Smooth muscle cell (in vitro differentiated cells): ENCODE results near the gene MYOF. TPM values are rescaled to one million over a fixed set of nuclear protein-coding genes. Genes with fewer than 3 reads are reported as not detected.

Source experiments
- DNase-seq: peaks from one replicate; lab custom pipeline; 2025; ENCODE audit not compliant: unreplicated experiment; lab: John Stamatoyannopoulos, UW
- H2AFZ ChIP-seq: fragments of 200-600 bp; sonication (generic); 2 replicates; pipeline ENCODE4 v1.6.0; 2016; ENCODE audit warnings: antibody characterized with exemption, low read depth, mild to moderate bottlenecking
- H3F3A ChIP-seq: fragments of 200-600 bp; sonication (generic); 2 replicates; pipeline ENCODE4 v1.6.0; 2017; ENCODE audit warnings: antibody characterized with exemption, low read depth
- H3K27ac ChIP-seq: fragments of 200-600 bp; sonication (generic); 2 replicates; pipeline ENCODE4 v1.5.1; 2016; ENCODE audit warnings: low read depth, mild to moderate bottlenecking
- H3K27me3 ChIP-seq: fragments of 200-600 bp; sonication (generic); 2 replicates; pipeline ENCODE4 v1.6.1; 2016; ENCODE audit warnings: low read depth, mild to moderate bottlenecking
- H3K36me3 ChIP-seq: fragments of 200-600 bp; sonication (generic); 2 replicates; pipeline ENCODE4 v1.5.1; 2016; ENCODE audit warnings: low read depth
- H3K4me1 ChIP-seq: fragments of 200-600 bp; sonication (generic); 2 replicates; pipeline ENCODE4 v1.5.1; 2016; ENCODE audit warnings: low read depth
- H3K4me2 ChIP-seq: fragments of 200-600 bp; sonication (generic); 2 replicates; pipeline ENCODE4 v1.6.0; 2016; ENCODE audit warnings: mild to moderate bottlenecking
- H3K4me3 ChIP-seq: fragments of 200-600 bp; sonication (generic); 2 replicates; pipeline ENCODE4 v1.5.1; 2016; ENCODE audit warnings: mild to moderate bottlenecking
- H3K79me2 ChIP-seq: fragments of 200-600 bp; sonication (generic); 2 replicates; pipeline ENCODE4 v1.6.0; 2016; ENCODE audit warnings: low read depth, mild to moderate bottlenecking
- H3K9ac ChIP-seq: fragments of 200-600 bp; sonication (generic); 2 replicates; pipeline ENCODE4 v1.6.0; 2016; ENCODE audit warnings: low read depth
- H3K9me3 ChIP-seq: fragments of 200-600 bp; sonication (generic); replicated peaks from 2 replicates; pipeline ENCODE4 v1.5.1; 2016; ENCODE audit warnings: low read depth
- H4K20me1 ChIP-seq: fragments of 200-600 bp; sonication (generic); 2 replicates; pipeline ENCODE4 v1.6.0; 2016; ENCODE audit warnings: low read depth
- WGBS: methylation state at CpG from one replicate; pipeline ENCODE4 v1.1.7; 2016; ENCODE audit warnings: low lambda C conversion rate; 5-methylcytosine and 5-hydroxymethylcytosine counted together
- polyA plus RNA-seq: library from polyadenylated mRNA; unstranded; fragments of >200 nt; fragmentation: Nextera tagmentation; extraction: Ambion mirVana; gene quantifications from 2 replicates; pipeline ENCODE4 v1.2.1, GENCODE V29; 2016
- total RNA-seq: library from RNA; depleted of rRNA; stranded (reverse); fragments of >200 nt; gene quantifications from 2 replicates; pipeline ENCODE4 v1.2.3, GENCODE V29; 2014
- TF ChIP-seq, protein P1 (sequence below): fragments of 200-600 bp; sonication (generic); IDR thresholded peaks from 2 replicates; pipeline ENCODE4 v1.5.1; 2017; ENCODE audit warnings: borderline replicate concordance, mild to moderate bottlenecking, antibody characterized with exemption; ENCODE audit not compliant: insufficient read depth, poor library complexity, severe bottlenecking

The MYOF gene
- total and polyA plus RNA-seq, 2 experiments from 2014 or later: 29.6 to 99.5 TPM

DNA sequence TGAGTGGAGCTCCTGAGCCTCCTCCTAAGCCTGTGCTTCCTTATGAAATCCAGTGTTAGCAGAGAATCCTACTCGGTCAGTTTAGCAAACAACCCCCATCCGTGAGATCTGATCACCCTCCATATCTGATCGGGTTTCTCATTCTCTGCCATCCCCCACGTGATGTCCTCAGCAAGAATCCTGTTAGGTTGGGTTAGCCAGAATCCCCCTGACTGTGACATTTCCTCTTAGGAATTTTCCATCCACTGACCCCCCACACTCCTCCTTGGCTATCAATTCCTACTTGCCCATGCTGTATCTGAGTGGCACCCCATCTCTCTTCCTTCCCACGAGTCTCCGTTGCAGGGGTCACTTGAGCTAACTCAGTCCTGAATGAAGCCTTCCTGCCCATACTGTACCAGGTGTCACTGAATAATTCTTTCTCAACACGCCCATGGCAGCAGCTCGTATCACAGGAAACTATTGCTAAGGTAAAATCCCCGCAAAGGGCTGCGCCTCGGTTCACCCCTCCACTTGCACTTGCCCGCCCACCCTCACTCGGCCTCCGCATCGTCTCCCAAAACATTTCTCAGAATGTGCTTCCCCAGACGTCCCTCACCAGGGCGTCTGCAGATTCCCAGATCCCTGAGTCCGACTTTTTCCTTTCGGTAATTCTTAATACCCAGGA lies 44.1 kb downstream of the MYOF start:
- H3K4me1 ChIP-seq: peaks cover 54% of the 10 kb centered on the region

DNA sequence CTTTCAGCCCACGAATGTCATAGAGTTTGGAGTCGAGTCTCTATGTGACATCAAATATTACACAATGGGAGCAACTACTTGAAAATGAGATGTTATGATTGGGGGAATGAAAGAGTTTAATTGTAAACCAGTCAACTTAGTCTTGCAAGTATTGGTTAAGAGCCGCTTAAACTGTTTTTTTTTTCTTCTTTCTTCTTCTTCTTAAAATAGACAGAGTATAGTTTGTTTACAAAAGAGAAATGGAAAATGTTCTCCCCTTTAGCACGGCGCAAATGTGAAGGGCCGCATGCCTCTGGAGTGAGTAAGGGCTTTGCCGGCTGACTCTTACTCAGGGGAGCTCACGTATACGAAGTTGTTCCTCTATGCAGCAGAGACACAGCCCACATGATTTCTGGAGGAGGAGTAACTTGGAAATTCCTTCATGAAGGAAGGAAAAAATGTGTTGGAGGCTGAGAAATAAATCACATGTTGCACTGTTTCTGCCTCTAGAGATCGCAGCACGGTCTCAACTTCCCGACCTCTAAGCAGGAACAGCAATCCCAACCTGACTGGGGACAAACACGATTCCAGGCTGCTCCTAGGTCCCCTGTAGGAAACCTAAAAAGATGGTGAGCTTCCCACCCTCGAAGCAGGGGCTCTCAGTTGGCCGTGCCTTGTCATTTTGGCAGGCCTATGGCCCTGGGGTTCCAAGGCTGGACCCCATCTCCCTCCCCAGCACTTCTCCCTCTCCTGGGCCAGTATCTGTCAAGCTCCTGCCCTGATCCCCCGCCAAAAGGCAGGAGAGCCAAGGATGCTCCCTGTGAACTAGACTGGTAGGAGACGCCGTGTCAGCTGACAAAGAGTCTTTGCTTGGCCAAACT lies 44.8 kb downstream of the MYOF start:
- Histone ChIP-seq H3F3A (peaks cover 34% of the 10 kb centered on the region), H3K4me3 (peak overlapping the region; percentile 34), H3K27ac (peak overlapping the region; percentile 100), H3K9ac (peak overlapping the region; percentile 99), H2AFZ (no peak overlapping the region), H3K36me3 (no peaks in the 10 kb centered on the region), H3K9me3 (no peaks in the 10 kb centered on the region), H3K79me2 (peaks cover 27% of the 10 kb centered on the region), H4K20me1 (no peaks in the 10 kb centered on the region), H3K27me3 (no peaks in the 10 kb centered on the region), H3K4me1 (peaks cover 54% of the 10 kb centered on the region), H3K4me2 (peak overlapping the region; percentile 83)
- peak; percentile 51 for DNase-seq
- TF ChIP-seq, protein P1, sequence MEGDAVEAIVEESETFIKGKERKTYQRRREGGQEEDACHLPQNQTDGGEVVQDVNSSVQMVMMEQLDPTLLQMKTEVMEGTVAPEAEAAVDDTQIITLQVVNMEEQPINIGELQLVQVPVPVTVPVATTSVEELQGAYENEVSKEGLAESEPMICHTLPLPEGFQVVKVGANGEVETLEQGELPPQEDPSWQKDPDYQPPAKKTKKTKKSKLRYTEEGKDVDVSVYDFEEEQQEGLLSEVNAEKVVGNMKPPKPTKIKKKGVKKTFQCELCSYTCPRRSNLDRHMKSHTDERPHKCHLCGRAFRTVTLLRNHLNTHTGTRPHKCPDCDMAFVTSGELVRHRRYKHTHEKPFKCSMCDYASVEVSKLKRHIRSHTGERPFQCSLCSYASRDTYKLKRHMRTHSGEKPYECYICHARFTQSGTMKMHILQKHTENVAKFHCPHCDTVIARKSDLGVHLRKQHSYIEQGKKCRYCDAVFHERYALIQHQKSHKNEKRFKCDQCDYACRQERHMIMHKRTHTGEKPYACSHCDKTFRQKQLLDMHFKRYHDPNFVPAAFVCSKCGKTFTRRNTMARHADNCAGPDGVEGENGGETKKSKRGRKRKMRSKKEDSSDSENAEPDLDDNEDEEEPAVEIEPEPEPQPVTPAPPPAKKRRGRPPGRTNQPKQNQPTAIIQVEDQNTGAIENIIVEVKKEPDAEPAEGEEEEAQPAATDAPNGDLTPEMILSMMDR: no peak
- 8% methylated on average over 18 of the region's 18 CpGs for WGBS

More for the DNA sequence above, 44.1 kb downstream of the MYOF start:
- no peaks in the 10 kb centered on the region for H3K27me3 ChIP-seq
- no peaks in the 10 kb centered on the region for H3K36me3 ChIP-seq
- TF ChIP-seq, protein P1: no peak
- peak overlapping the region; percentile 99 for H3K9ac ChIP-seq
- peak overlapping the region; percentile 74 for H3K4me2 ChIP-seq
- H3K9me3 ChIP-seq: no peaks in the 10 kb centered on the region
- H3K27ac ChIP-seq: peak overlapping the region; percentile 100
- no peaks in the 10 kb centered on the region for H4K20me1 ChIP-seq
- peaks cover 21% of the 10 kb centered on the region for H3K79me2 ChIP-seq
- DNase-seq: no peak
- WGBS: 16% methylated on average over 19 of the region's 19 CpGs
- no peak overlapping the region for H2AFZ ChIP-seq
- H3K4me3 ChIP-seq: no peak overlapping the region
- H3F3A ChIP-seq: peaks cover 37% of the 10 kb centered on the region

DNA sequence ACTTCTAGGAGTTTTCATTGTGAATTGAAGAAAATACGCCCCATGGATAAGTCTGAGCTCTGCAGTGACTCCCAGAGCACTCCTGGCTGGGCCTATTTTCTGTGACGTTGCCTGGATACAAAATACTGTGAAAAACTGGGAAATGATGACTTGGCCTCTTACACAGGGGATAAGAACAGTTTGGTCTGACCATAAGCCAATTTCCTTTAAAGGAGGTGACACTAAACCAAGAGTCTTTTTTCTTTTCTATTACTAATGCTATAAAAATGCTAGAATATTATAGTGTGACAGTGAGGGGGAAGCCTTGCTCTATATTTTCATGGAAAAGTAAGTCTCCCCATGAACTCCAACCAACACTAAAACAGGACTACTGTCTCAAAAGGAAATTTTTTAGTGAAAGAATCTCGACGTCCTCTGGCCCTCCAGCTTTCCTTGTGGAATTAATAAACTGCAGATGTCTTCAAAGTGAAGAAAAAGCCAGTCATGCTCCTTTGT lies 45.5 kb downstream of the MYOF start:
- Histone ChIP-seq H3K27me3 (no peaks in the 10 kb centered on the region), H4K20me1 (no peaks in the 10 kb centered on the region), H3K4me2 (peak overlapping the region; percentile 83), H2AFZ (no peak overlapping the region), H3K27ac (peak overlapping the region; percentile 100), H3K9ac (peak overlapping the region; percentile 99), H3F3A (peaks cover 29% of the 10 kb centered on the region), H3K4me1 (peaks cover 54% of the 10 kb centered on the region), H3K4me3 (peak overlapping the region; percentile 34), H3K36me3 (no peaks in the 10 kb centered on the region), H3K79me2 (peaks cover 29% of the 10 kb centered on the region), H3K9me3 (no peaks in the 10 kb centered on the region)
- no peak for DNase-seq
- WGBS: 2% methylated on average over 4 of the region's 4 CpGs
- TF ChIP-seq, protein P1: no peak
